ENCODE results near the gene CALY.

DNA sequence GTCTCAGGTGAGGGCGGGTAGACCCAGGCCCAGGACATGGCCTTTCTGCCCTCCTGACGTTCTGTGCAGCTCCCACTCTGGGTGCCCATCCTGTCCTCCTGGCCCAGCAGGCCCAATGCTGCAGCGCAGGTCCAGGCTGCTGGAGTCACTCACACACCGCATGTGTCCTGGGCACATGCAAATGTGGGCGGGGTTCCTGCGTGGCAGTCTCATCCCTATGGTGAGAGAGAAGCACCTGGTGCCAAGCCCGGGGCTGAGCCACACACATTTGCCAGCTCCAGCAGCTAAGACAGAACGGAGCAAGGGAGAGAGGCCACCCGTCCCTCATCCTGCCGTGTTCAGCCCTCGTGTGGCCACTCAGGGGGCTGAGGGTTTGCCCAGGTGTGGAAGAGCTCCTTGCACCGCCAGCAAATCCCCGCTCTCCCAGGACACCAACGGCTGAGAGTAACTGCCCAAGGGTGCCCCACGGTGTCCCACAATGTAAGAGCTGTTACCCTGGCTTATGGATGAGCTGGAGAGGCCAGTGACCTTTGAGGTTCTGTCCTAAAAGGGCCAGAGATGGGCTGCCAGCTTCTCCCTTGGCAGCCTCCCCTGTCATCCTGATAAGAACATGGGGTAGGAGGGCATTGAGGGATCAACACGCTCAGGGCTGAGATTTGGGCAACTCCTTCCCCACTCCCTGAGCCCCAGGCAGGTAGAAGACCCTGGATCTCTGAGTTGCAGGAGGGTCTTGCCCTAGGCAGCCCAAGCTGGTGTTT is 16.7 kb upstream of the CALY start:
- TF ChIP-seq POLR2A (IDR thresholded peaks at IDR 0.05): no peak
- TF ChIP-seq, protein P1, sequence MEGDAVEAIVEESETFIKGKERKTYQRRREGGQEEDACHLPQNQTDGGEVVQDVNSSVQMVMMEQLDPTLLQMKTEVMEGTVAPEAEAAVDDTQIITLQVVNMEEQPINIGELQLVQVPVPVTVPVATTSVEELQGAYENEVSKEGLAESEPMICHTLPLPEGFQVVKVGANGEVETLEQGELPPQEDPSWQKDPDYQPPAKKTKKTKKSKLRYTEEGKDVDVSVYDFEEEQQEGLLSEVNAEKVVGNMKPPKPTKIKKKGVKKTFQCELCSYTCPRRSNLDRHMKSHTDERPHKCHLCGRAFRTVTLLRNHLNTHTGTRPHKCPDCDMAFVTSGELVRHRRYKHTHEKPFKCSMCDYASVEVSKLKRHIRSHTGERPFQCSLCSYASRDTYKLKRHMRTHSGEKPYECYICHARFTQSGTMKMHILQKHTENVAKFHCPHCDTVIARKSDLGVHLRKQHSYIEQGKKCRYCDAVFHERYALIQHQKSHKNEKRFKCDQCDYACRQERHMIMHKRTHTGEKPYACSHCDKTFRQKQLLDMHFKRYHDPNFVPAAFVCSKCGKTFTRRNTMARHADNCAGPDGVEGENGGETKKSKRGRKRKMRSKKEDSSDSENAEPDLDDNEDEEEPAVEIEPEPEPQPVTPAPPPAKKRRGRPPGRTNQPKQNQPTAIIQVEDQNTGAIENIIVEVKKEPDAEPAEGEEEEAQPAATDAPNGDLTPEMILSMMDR (IDR thresholded peaks at IDR 0.05): no peak
